Activated CD4-positive, alpha-beta T cell treated with anti-CD3 and anti-CD28 coated beads for 36 hours (primary cell): ENCODE measurements around the gene SP100. TPM values are rescaled to one million over a fixed set of nuclear protein-coding genes. Genes with fewer than 3 reads are reported as not detected.
"Not testable (repeated sequence)": the region's sequence is repeated elsewhere in the genome, so short reads cannot be mapped to it uniquely, and the experiment has no call there.

Source experiments
- ATAC-seq: fragments of 200-7000 bp; cut with Tn5 transposase; one replicate; pipeline ENCODE4 v1.10.0; 2021; ENCODE audit warnings: mild to moderate bottlenecking, moderate library complexity
- CTCF ChIA-PET: fragments of 350-600 bp; sonication (Branson Sonifier 250); formaldehyde crosslinking; loops from one replicate; lab custom pipeline; 2021; ENCODE audit warnings: antibody characterized with exemption; lab: Charles Lee
- POLR2A ChIA-PET: fragments of 350-600 bp; sonication (Branson Sonifier 250); formaldehyde crosslinking; loops from one replicate; lab custom pipeline; 2021; ENCODE audit warnings: antibody characterized with exemption, inconsistent platforms; lab: Charles Lee
- DNase-seq: peaks from one replicate; pipeline ENCODE4 v3.0.0-alpha.2; 2020
- H3K27ac Mint-ChIP-seq: one replicate; pipeline ENCODE4 v1.8.0; 2021; ENCODE audit warnings: mixed read lengths
- H3K27me3 Mint-ChIP-seq: one replicate; pipeline ENCODE4 v1.8.0; 2021; ENCODE audit warnings: mixed read lengths
- H3K36me3 Mint-ChIP-seq: one replicate; pipeline ENCODE4 v1.8.0; 2021; ENCODE audit warnings: low read depth, mixed read lengths
- H3K4me1 Mint-ChIP-seq: one replicate; pipeline ENCODE4 v1.8.0; 2021; ENCODE audit warnings: mixed read lengths
- H3K4me3 Mint-ChIP-seq: one replicate; pipeline ENCODE4 v1.8.0; 2021; ENCODE audit warnings: mild to moderate bottlenecking, moderate library complexity, mixed read lengths
- H3K9me3 Mint-ChIP-seq: one replicate; pipeline ENCODE4 v1.8.0; 2021; ENCODE audit warnings: low read depth, mixed read lengths
- intact Hi-C, 2 experiments: fragments of 100-400 bp; cut with DNase I in 1 of 2; cut with micrococcal nuclease in 1 of 2; formaldehyde crosslinking; loops; one replicate each; pipeline versions ENCODE4 v1.14.2 to v1.15.1; 2022 to 2024; cut with DNase I, micrococcal nuclease
- total RNA-seq, 2 experiments: library from RNA; stranded (reverse); gene quantifications; one replicate each; pipeline ENCODE4 v1.2.3, GENCODE V29; 2021

SP100 gene
- total RNA-seq, 2 experiments from 2014 or later = 150 to 174 TPM

DNA sequence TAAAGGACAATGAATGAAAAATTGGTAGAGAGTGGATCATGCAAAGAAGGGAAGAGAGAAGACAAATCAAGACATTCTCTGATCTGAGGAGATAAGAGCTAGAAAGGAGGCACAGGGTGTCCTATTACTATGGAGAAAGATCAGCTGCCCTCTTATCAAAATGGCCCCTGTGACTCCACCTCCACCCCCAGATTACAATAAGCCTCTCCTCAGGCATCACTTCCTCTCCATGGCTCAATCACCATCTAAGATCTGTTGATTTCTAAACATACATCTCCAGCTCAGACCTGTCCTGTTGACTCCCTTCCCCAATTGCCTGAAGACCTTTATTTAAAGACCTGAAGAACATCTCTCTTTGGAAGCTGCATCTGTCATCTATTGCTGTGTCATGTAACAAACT, 43.2 kb downstream of the SP100 start:
- intact Hi-C loops = no loop called here
- peaks cover 84% of the 10 kb centered on the region for H3K36me3 Mint-ChIP-seq
- H3K27ac Mint-ChIP-seq = peak overlapping the region; percentile 26
- POLR2A ChIA-PET = no interaction called here
- peaks cover 48% of the 10 kb centered on the region for H3K4me1 Mint-ChIP-seq
- H3K9me3 Mint-ChIP-seq = peaks cover 9% of the 10 kb centered on the region
- DNase-seq = no peak
- CTCF ChIA-PET = no interaction called here
- H3K27me3 Mint-ChIP-seq = no peaks in the 10 kb centered on the region
- H3K4me3 Mint-ChIP-seq = no peak overlapping the region
- no peak for ATAC-seq

DNA sequence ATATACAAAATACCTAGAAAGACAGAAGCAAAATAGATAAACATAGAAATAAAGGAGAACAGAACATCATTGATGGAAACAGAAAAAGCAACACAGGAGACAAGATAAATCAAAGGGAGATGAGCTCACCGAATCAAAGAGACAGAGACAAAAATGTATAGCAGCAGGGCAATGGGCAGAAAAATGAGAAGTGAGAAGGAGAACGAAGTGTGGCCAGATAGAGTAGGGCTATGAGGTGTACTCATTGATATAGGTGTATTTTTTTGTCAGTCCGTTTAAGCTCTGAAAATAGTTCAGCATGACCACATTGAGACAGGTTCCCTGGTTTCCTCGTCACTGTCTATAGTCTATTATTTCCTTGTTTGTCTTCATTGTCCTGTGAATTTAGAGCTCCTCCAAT, 55.1 kb downstream of the SP100 start:
- no peak overlapping the region for H3K4me3 Mint-ChIP-seq
- peaks cover 35% of the 10 kb centered on the region for H3K4me1 Mint-ChIP-seq
- peaks cover 9% of the 10 kb centered on the region for H3K9me3 Mint-ChIP-seq
- CTCF ChIA-PET = interaction anchor here (0.6 to 0.8 kb wide), 2 partner anchors 9 to 343 kb away, joined by 3 read pairs; no protein-coding TSS in a partner anchor
- POLR2A ChIA-PET = no interaction called here
- H3K27ac Mint-ChIP-seq = peak overlapping the region; percentile 24
- H3K36me3 Mint-ChIP-seq = peaks cover 73% of the 10 kb centered on the region
- DNase-seq (no peak), ATAC-seq (no peak)
- H3K27me3 Mint-ChIP-seq = no peaks in the 10 kb centered on the region
- intact Hi-C loops = loop anchor here (5.0 kb wide), 2 partner anchors 141 to 326 kb away; no protein-coding TSS in a partner anchor

GRCh38 chr2:230472621-230473018, 56.6 kb downstream of the SP100 start:
- ATAC-seq (peak; percentile 95), DNase-seq (peak; percentile 77)
- Mint-ChIP-seq H3K27ac (peak overlapping the region; percentile 81), H3K36me3 (peaks cover 58% of the 10 kb centered on the region), H3K4me3 (peak overlapping the region; percentile 17), H3K9me3 (peaks cover 9% of the 10 kb centered on the region), H3K4me1 (peaks cover 35% of the 10 kb centered on the region), H3K27me3 (no peaks in the 10 kb centered on the region)
- POLR2A ChIA-PET = no interaction called here
- intact Hi-C loops = loop anchor here (1.0 to 5.0 kb wide), 4 partner anchors 56 to 325 kb away; partner anchors contain the start of gene SP100 (in 1 of the 2)
- CTCF ChIA-PET = interaction anchor here (0.7 to 1.0 kb wide), 2 partner anchors 35 to 326 kb away, joined by 3 read pairs; no protein-coding TSS in a partner anchor

DNA sequence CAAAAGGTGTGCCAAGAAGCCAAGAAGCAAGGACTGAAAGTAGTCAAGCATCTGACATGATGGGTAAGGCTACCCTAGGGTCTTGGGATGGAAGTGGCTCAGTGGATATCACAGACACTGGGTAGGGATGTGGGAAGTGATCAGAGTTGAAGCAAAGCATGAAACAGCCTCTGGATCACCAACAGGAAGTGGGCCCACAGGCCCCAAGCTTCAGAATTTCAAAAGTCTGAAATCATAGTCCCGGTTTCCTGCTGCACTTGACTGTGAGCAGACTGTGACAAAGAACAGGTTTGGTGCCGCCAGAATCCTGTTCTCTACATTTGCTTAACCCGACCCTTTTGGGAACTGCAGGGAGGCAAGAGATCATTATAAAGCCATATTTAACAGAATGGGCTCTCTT, 57.4 kb downstream of the SP100 start:
- CTCF ChIA-PET = interaction anchor here (0.8 to 1.0 kb wide), 2 partner anchors 129 to 325 kb away, joined by 3 read pairs; no protein-coding TSS in a partner anchor
- peak overlapping the region; percentile 17 for H3K4me3 Mint-ChIP-seq
- peaks cover 35% of the 10 kb centered on the region for H3K4me1 Mint-ChIP-seq
- peaks cover 54% of the 10 kb centered on the region for H3K36me3 Mint-ChIP-seq
- no peaks in the 10 kb centered on the region for H3K27me3 Mint-ChIP-seq
- POLR2A ChIA-PET = no interaction called here
- DNase-seq (peak; percentile 49), ATAC-seq (peak; percentile 43)
- peak overlapping the region; percentile 81 for H3K27ac Mint-ChIP-seq
- intact Hi-C loops = loop anchor here (1.0 to 5.0 kb wide), 4 partner anchors 57 to 324 kb away; partner anchors contain the start of gene SP100 (in 1 of the 2)
- H3K9me3 Mint-ChIP-seq = peaks cover 9% of the 10 kb centered on the region

DNA sequence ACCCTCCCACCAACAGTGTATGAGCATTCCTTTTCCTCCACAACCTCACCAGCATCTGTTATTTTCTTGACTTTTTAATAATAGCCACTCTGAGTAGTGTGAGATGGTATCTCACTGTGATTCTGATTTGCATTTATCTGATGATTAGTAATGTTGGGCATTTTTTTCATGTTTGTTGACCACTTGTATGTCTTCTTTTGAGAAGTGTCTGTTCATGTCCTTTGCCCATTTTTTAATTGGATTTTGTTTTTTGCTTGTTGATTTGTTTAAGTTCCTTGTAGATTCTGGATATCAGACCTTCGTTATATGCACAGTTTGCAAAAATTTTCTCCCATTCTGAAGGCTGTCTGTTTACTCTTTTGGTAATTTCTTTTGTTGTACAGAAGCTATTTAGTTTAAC, 59.1 kb downstream of the SP100 start:
- intact Hi-C loops = no loop called here
- Mint-ChIP-seq H3K9me3 (peaks cover 9% of the 10 kb centered on the region), H3K27ac (no peak overlapping the region), H3K27me3 (no peaks in the 10 kb centered on the region), H3K36me3 (peaks cover 62% of the 10 kb centered on the region), H3K4me3 (no peak overlapping the region), H3K4me1 (peaks cover 37% of the 10 kb centered on the region)
- no peak for DNase-seq
- CTCF ChIA-PET = no interaction called here
- ATAC-seq = no peak
- POLR2A ChIA-PET = no interaction called here

GRCh38 chr2:230485801-230486341, 69.9 kb downstream of the SP100 start:
- no peak for ATAC-seq
- POLR2A ChIA-PET = no interaction called here
- H3K4me1 Mint-ChIP-seq = peaks cover 2% of the 10 kb centered on the region
- no peak overlapping the region for H3K4me3 Mint-ChIP-seq
- no peak overlapping the region for H3K27ac Mint-ChIP-seq
- peaks cover 72% of the 10 kb centered on the region for H3K36me3 Mint-ChIP-seq
- H3K27me3 Mint-ChIP-seq = no peaks in the 10 kb centered on the region
- intact Hi-C loops = no loop called here
- CTCF ChIA-PET = interaction anchor here (0.8 to 1.1 kb wide), 2 partner anchors 74 to 338 kb away, joined by 3 to 4 read pairs; no protein-coding TSS in a partner anchor
- DNase-seq = no peak
- H3K9me3 Mint-ChIP-seq = peaks cover 9% of the 10 kb centered on the region

DNA sequence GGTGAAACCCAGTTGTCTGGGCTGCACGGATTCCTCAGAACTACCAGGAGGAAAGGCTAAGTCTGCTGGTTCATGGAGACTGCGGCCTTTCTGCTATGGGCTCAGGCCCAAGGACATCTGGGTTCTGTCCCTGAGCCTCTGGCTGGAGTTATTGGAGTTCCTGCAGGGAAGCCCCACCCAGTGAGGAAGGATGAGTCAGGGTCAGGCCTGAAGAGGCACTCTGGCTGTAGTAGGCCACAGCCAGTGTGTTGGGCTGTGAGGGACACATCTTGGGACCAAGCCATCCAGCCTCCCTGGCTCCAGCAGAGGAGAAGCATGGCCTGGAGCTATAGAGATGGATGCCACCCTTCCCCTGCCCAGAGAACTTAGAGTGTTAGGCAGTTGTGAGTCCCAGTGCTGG, 75.2 kb downstream of the SP100 start:
- DNase-seq, H3K4me3 Mint-ChIP-seq, H3K9me3 Mint-ChIP-seq, intact Hi-C loops, POLR2A ChIA-PET, H3K4me1 Mint-ChIP-seq, H3K27ac Mint-ChIP-seq, H3K27me3 Mint-ChIP-seq, CTCF ChIA-PET, ATAC-seq: not testable (repeated sequence)
- peaks cover 80% of the 10 kb centered on the region for H3K36me3 Mint-ChIP-seq

- no peak overlapping the region for H3K4me3 Mint-ChIP-seq
- peaks cover 75% of the 10 kb centered on the region for H3K36me3 Mint-ChIP-seq
- no peak for ATAC-seq
- no peaks in the 10 kb centered on the region for H3K27me3 Mint-ChIP-seq
- peaks cover 6% of the 10 kb centered on the region for H3K9me3 Mint-ChIP-seq
- peaks cover 13% of the 10 kb centered on the region for H3K4me1 Mint-ChIP-seq
- no peak for DNase-seq
- intact Hi-C loops = no loop called here
- CTCF ChIA-PET = no interaction called here
- POLR2A ChIA-PET = no interaction called here
- H3K27ac Mint-ChIP-seq = no peak overlapping the region
Observed at GRCh38 chr2:230492107-230492506, 76.1 kb downstream of the SP100 start.

DNA sequence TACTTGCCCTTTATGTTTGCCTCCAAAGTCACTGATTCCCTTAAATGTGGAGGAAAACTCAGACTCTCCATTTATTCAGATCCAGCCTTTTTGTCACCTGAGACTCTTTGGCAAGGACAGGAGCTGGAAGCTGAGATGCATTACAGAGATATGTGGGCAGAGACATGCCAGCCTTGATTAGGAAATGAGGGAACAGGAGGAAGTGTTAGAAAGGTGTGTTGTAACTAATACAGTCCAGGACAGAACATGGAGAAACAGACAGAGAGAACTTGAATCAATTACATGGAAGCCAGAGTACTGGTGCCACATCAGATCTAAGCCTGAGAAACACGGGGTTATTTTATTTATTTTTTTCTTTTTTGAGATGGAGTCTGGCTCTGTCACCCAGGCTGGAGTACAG, 79.0 kb downstream of the SP100 start:
- intact Hi-C loops = no loop called here
- ChIA-PET POLR2A (interaction anchor here (0.6 kb wide), 1 partner anchor 240 kb away, joined by 4 read pairs; no protein-coding TSS in a partner anchor), CTCF (interaction anchor here (0.6 kb wide), 2 partner anchors 14 to 542 kb away, joined by 3 read pairs; no protein-coding TSS in a partner anchor)
- Mint-ChIP-seq H3K9me3 (no peaks in the 10 kb centered on the region), H3K4me3 (no peak overlapping the region), H3K27me3 (no peaks in the 10 kb centered on the region), H3K27ac (no peak overlapping the region), H3K4me1 (peaks cover 14% of the 10 kb centered on the region), H3K36me3 (peaks cover 59% of the 10 kb centered on the region)
- DNase-seq (no peak), ATAC-seq (no peak)

DNA sequence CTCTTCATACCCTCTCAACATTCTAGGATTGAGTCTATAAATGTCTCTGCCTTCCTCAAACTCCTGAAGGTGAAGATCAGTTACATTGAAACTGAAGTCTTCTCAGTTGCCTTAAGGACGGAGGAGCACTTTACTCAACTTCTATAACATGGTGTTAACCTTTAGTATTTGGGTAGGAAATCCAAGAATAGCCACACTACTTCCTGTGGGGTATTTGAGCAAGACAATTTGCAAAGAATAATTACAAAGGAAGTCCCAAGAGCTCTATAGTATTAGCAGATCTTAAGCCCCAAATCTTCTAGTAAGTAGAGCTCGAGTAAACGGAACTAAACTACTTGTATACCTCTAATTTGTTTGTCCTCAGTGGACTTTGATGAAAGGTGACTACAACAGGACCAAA, 80.9 kb downstream of the SP100 start:
- Mint-ChIP-seq H3K4me3 (no peak overlapping the region), H3K27me3 (no peaks in the 10 kb centered on the region), H3K4me1 (peaks cover 14% of the 10 kb centered on the region), H3K9me3 (no peaks in the 10 kb centered on the region), H3K27ac (no peak overlapping the region), H3K36me3 (peaks cover 55% of the 10 kb centered on the region)
- CTCF ChIA-PET = interaction anchor here (1.0 kb wide), 1 partner anchor 15 kb away, joined by 3 read pairs; no protein-coding TSS in a partner anchor
- ATAC-seq (no peak), DNase-seq (no peak)
- intact Hi-C loops = no loop called here
- POLR2A ChIA-PET = no interaction called here

- Mint-ChIP-seq H3K9me3 (no peaks in the 10 kb centered on the region), H3K36me3 (peaks cover 59% of the 10 kb centered on the region), H3K27ac (no peak overlapping the region), H3K4me3 (no peak overlapping the region), H3K27me3 (no peaks in the 10 kb centered on the region), H3K4me1 (peaks cover 14% of the 10 kb centered on the region)
- intact Hi-C loops = no loop called here
- ChIA-PET CTCF (no interaction called here), POLR2A (no interaction called here)
- ATAC-seq (no peak), DNase-seq (no peak)
Observed at GRCh38 chr2:230498506-230499107, 82.6 kb downstream of the SP100 start.

DNA sequence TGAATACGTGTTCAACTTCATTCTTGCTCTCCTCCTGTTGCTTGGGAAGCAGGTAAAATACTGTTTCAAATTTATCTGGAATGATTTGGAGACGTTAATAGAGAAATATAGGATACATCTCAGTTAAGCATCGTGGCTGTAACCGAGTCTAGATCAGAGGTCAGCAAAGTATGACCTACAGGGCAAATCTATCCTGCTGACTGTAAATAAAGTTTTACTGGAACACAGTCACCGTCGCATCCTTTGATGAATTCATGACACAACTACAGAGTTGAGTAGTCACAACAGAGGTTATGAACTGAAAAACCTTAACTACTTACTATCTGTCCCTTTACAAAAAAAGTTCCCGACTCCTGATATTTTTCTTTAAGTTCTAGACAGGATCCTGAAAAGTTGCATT, 86.6 kb downstream of the SP100 start:
- Mint-ChIP-seq H3K27ac (peak overlapping the region; percentile 29), H3K27me3 (no peaks in the 10 kb centered on the region), H3K4me1 (no peaks in the 10 kb centered on the region), H3K36me3 (peaks cover 54% of the 10 kb centered on the region), H3K9me3 (no peaks in the 10 kb centered on the region), H3K4me3 (no peak overlapping the region)
- ChIA-PET CTCF (no interaction called here), POLR2A (no interaction called here)
- ATAC-seq (peak; percentile 55), DNase-seq (no peak)
- intact Hi-C loops = no loop called here
